Germinal center (tissue), 1 donor: ENCODE results near the gene DUOXA2.

ENCODE experiments used
- DNase-seq: peaks from one replicate; pipeline ENCODE4 v3.0.0; 2012; ENCODE audit warnings: mixed read lengths, low spot score

Gene DUOXA2

DNA sequence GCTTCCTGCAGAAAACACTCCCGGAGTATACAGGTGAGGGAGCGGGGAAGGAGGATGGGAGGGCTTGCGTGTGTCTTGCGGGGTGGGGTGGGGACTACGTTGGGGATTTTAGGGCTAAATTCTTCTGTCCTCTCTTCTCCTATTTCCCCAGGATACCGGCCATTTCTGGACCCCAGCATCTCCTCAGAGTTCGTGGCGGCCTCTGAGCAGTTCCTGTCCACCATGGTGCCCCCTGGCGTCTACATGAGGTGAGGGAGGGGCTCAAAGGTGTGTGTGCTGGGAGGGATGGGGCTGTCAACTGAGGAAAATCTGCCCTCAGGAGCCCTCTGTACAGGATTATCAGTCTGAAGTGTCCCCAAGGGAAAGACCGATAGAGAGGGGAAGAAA, 22.2 kb downstream of the DUOXA2 start:
- no peak for DNase-seq

DNA sequence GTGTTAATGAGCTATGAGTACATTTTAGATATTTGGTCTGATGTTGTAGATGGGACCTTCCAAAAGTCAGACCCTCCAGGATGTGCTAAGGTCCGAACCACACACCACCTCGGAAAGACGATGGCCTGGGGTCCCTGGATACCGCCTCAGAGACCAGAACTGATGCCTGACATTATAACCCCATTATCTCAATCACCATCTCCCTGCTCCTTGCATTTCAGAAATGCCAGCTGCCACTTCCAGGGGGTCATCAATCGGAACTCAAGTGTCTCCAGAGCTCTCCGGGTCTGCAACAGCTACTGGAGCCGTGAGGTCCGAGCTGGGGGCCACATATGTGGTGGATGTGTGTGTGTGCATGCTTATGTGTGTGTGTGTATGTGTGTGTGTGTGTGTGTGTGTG, 23.6 kb downstream of the DUOXA2 start:
- no peak for DNase-seq

DNA sequence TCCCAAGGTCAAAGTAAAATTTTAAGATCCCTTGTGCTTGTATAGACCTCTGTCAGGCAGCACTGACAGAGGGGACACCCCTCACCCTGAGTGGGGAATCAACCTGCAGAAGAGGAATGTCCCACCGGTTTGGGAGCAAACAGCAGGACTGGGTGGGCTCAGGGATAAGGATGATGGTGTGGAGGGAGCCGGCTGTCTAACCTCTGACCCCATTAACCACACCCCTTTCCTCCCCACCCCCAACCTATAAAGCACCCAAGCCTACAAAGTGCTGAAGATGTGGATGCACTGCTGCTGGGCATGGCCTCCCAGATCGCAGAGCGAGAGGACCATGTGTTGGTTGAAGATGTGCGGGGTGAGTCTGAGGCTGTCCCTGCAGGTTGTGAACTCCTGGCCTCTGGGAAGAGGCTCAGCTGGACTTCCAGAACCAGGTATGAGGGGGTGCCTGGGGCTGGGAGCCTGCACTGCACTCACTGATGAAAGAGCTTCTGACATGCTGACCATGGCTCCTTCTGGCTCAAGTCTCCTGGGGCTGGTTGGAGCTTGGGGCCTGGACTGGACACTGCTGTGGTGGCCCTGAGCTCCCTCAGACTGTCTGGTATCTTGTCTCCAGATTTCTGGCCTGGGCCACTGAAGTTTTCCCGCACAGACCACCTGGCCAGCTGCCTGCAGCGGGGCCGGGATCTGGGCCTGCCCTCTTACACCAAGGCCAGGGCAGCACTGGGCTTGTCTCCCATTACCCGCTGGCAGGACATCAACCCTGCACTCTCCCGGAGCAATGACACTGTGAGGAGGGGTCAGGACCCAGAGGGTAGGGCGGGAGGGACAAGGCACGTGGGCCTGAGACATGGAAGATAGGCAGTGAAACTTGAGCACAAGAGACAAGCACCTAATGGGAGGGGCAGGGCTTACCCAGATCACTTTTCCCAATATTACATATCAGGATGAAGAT, 25.0 kb downstream of the DUOXA2 start:
- no peak for DNase-seq

- no peak for DNase-seq
Measured at GRCh38 chr15:45139770-45140169, 25.6 kb downstream of the DUOXA2 start.

GRCh38 chr15:45140557-45141250, 26.6 kb downstream of the DUOXA2 start:
- DNase-seq: no peak

GRCh38 chr15:45141386-45141785, 27.3 kb downstream of the DUOXA2 start:
- DNase-seq: no peak

GRCh38 chr15:45143056-45143455, 28.9 kb downstream of the DUOXA2 start:
- DNase-seq: no peak

- no peak for DNase-seq
Measured at GRCh38 chr15:45143946-45144345, 29.8 kb downstream of the DUOXA2 start.

DNA sequence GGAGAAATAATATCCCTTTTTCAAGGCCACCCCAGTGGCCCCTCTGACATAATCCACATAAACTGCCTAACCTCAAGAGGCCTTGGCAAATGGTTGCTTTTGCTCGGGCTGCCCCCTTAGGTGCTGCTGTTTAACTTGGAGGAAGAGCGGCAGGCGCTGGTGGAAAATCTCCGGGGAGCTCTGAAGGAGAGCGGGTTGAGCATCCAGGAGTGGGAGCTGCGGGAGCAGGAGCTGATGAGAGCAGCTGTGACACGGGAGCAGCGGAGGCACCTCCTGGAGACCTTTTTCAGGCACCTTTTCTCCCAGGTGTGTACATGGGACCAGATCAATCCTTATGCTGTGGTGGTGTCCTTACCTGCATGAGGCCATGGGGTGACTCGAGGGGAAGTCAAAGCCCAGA, 30.6 kb downstream of the DUOXA2 start:
- no peak for DNase-seq

GRCh38 chr15:45146405-45146804, 32.3 kb downstream of the DUOXA2 start:
- DNase-seq: no peak

DNA sequence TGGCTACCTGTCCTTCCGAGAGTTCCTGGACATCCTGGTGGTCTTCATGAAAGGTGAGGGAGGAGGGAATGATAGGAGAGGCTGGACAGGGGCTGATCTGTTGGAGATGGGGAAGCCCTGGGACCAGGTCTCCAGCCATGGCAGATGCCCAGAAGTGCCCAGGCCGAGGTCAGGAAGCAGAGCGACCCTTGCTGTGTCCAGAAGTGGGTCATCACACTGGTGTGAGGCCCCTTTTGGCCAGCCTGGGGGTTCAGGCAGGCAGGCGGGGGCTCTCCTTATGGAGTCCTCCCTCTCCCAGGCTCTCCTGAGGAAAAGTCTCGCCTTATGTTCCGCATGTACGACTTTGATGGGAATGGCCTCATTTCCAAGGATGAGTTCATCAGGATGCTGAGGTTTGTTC, 33.5 kb downstream of the DUOXA2 start:
- no peak for DNase-seq

GRCh38 chr15:45148076-45149059, 34.2 kb downstream of the DUOXA2 start:
- DNase-seq: no peak

DNA sequence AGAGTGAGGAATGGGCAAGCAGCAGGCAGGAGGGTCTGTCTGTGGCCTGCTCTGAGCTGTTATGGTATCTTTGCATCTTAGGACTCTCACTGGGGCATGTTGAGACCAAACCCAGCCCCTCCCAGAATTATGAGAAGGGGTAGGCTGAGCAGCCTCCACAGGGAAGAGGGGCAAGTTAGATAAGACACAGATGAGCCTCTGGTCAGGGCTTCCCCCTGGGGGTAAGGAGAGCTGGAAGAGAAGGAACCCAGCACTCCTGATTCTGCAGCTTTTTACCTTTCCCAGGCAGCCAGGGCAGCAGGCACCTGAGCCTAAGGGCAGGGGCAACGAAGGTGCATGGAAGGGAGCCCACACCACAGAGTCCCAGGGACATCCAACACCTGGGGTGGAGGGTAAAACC, 34.9 kb downstream of the DUOXA2 start:
- DNase-seq: no peak

DNA sequence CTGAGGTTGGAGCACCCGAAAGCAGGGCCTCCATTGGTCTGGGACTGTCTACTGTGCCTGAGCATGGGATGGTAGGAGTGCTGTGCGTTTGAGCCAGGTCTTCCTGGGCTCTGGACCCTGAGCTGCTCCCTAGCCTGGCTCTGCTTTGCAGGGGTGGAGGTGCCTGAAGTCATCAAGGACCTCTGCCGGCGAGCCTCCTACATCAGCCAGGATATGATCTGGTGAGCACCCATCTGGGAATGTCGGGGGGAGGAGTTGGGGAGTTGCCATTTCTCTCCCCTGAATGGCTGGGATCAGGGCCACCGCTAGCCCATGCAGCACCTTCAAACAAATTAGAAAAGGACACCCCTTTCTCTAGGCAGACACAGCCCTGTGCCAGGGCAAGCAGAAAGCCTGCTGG, 36.4 kb downstream of the DUOXA2 start:
- DNase-seq: no peak

DNA sequence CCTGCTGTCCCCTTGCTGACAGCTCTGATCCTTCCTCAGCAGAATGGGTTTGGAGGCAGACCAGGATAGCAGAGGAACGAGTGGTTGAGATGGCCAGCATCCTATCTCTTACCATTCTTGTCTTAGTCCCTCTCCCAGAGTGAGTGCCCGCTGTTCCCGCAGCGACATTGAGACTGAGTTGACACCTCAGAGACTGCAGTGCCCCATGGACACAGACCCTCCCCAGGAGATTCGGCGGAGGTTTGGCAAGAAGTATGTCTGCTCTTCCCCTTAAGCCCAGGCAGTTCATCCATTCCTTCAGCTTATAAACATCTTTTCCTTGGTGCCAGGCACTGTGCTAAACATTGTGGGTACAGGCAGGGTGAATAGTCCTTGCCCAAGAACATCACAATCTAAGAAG, 36.9 kb downstream of the DUOXA2 start:
- no peak for DNase-seq

- no peak for DNase-seq
Measured at GRCh38 chr15:45151998-45152828, 38.1 kb downstream of the DUOXA2 start.

- DNase-seq: no peak
Measured at GRCh38 chr15:45155739-45156138, 41.6 kb downstream of the DUOXA2 start.

GRCh38 chr15:45156744-45157455, 42.8 kb downstream of the DUOXA2 start:
- no peak for DNase-seq

- DNase-seq: no peak
Measured at GRCh38 chr15:45157974-45158373, 43.8 kb downstream of the DUOXA2 start.

DNA sequence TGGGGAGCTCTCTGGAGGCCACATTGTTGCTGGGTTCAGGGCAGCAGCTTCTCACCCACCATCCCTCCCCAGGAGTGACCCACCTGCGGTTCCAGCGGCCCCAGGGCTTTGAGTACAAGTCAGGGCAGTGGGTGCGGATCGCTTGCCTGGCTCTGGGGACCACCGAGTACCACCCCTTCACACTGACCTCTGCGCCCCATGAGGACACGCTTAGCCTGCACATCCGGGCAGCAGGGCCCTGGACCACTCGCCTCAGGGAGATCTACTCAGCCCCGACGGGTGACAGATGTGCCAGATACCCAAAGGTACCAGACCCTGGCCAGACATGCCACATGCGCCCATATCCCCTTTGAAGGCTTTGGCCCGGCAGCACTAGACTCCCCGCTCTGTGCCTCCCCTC, 47.5 kb downstream of the DUOXA2 start:
- DNase-seq: no peak
